ENCODE data around the gene TULP1.
"Not testable (repeated sequence)": the region's sequence is repeated elsewhere in the genome, so short reads cannot be mapped to it uniquely, and the experiment has no call there.

TULP1 gene

DNA sequence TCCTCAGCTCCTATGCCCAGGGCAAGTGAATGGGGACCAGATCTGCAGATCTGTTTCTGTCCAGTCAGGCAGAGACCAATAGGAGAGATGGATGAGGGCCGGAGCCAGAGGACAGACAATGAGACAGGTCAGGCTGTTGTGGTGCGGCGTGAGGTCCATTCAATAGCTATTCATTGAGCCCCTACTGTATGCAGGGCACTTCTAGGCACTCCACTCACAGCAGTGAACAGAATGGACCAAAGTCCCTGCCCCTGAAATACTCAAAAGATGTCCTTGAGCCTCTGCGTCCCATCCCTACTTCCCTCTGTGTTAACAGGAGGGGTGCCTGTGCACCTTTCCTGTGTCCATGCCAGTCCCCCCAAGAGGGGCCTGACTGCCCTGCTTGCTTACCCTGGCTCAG is 8.5 kb upstream of the TULP1 start:
- TF ChIP-seq ZNF274 (IDR thresholded peaks at IDR 0.05; ENCODE audit: low read depth, low read length) (no peak), SUZ12 (IDR thresholded peaks at IDR 0.05; ENCODE audit: extremely low read depth, insufficient read depth, insufficient read length) (no peak), YY1 (IDR thresholded peaks at IDR 0.05; ENCODE audit: insufficient read depth, insufficient read length) (no peak)
- Histone ChIP-seq H3K4me3 (ENCODE audit: insufficient read length, low read depth) (no peak overlapping the region), H3K9ac (ENCODE audit: insufficient read length, low read depth) (no peak overlapping the region), H3K36me3 (ENCODE audit: insufficient read depth, insufficient read length, low read length) (no peaks in the 10 kb centered on the region), H3K4me1 (ENCODE audit: insufficient read depth, insufficient read length) (peaks cover 4% of the 10 kb centered on the region), H3K27me3 (ENCODE audit: insufficient read depth, insufficient read length) (no peaks in the 10 kb centered on the region), H3K9me3 (ENCODE audit: insufficient read depth, low read length) (no peaks in the 10 kb centered on the region)
- no peak for DNase-seq (ENCODE audit: low read depth, low spot score)

DNA sequence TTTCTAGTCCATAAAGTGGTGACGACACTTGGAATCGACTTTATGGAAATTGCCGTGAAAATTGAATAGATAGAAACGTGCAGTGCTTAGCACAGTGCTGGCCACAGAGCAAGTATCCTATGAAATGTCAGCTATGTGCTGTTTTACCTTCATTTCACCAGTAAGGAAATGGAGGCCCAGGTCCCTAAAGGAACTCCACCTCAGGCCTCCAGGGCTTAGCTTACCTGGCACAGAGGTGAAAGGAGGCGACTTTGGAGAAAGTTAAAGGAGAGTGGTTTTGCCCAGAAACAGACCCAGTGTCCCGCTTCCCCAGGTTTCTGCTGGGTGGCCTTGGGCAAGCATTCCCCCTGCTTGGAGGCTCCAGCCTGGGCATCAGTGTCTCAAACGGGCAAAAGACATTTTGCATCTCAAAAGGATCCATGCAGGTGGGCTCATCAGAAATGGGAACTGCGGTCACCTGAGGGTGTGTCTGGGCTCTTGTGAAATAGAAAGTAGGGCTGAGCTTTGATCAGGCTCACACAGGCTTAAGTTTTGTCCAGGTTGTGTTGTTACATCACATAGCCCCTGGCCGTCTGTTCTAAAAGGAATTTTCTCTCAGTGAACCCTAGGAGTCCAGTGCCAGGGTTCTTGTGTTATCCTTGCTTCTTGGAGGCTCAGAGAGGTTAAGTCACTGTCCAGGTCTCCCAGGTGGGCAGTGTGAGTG is 6.8 kb upstream of the TULP1 start:
- Histone ChIP-seq H3K9ac (ENCODE audit: insufficient read length, low read depth) (no peak overlapping the region), H3K4me3 (ENCODE audit: insufficient read length, low read depth) (no peak overlapping the region), H3K4me1 (ENCODE audit: insufficient read depth, insufficient read length) (peaks cover 4% of the 10 kb centered on the region), H3K9me3 (ENCODE audit: insufficient read depth, low read length) (no peaks in the 10 kb centered on the region), H3K27me3 (ENCODE audit: insufficient read depth, insufficient read length) (no peaks in the 10 kb centered on the region), H3K36me3 (ENCODE audit: insufficient read depth, insufficient read length, low read length) (no peaks in the 10 kb centered on the region)
- no peak for DNase-seq (ENCODE audit: low read depth, low spot score)
- no peak for TF ChIP-seq SUZ12 (IDR thresholded peaks at IDR 0.05; ENCODE audit: extremely low read depth, insufficient read depth, insufficient read length)
- no peak for TF ChIP-seq ZNF274 (IDR thresholded peaks at IDR 0.05; ENCODE audit: low read depth, low read length)
- no peak for TF ChIP-seq YY1 (IDR thresholded peaks at IDR 0.05; ENCODE audit: insufficient read depth, insufficient read length)

- no peaks in the 10 kb centered on the region for H3K9me3 ChIP-seq (ENCODE audit: insufficient read depth, low read length)
- no peak for TF ChIP-seq ZNF274 (IDR thresholded peaks at IDR 0.05; ENCODE audit: low read depth, low read length)
- DNase-seq (ENCODE audit: low read depth, low spot score): no peak
- no peak overlapping the region for H3K9ac ChIP-seq (ENCODE audit: insufficient read length, low read depth)
- no peaks in the 10 kb centered on the region for H3K27me3 ChIP-seq (ENCODE audit: insufficient read depth, insufficient read length)
- no peaks in the 10 kb centered on the region for H3K36me3 ChIP-seq (ENCODE audit: insufficient read depth, insufficient read length, low read length)
- H3K4me1 ChIP-seq (ENCODE audit: insufficient read depth, insufficient read length): peaks cover 4% of the 10 kb centered on the region
- H3K4me3 ChIP-seq (ENCODE audit: insufficient read length, low read depth): no peak overlapping the region
These were observed 6.0 kb upstream of the TULP1 start for GRCh38 chr6:35518566-35519312.

- not testable (repeated sequence) for H3K9ac ChIP-seq (ENCODE audit: insufficient read length, low read depth); H3K27me3 ChIP-seq (ENCODE audit: insufficient read depth, insufficient read length); DNase-seq (ENCODE audit: low read depth, low spot score); H3K36me3 ChIP-seq (ENCODE audit: insufficient read depth, insufficient read length, low read length); H3K4me1 ChIP-seq (ENCODE audit: insufficient read depth, insufficient read length); H3K9me3 ChIP-seq (ENCODE audit: insufficient read depth, low read length); H3K4me3 ChIP-seq (ENCODE audit: insufficient read length, low read depth)
These were observed 5.3 kb upstream of the TULP1 start for GRCh38 chr6:35517978-35518377.

DNA sequence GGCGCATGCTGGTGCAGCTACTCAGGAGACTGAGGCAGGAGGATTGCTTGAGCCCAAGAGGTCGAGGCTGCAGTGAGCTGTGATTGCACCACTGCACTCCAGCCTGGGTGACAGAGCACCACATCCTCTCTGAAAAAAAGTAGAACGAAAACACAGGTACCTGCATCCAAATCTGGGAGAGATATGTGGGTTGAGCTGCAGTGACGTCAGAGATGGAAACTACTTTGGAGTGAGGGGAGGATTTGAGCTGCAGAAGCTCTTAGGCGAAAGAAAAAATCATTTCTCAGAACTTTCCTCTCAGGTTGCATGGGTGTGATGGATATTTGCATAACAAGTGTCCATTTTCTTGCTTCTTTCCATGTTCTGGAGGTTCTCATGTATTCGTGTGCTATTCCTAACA is 4.0 kb upstream of the TULP1 start:
- peaks cover 2% of the 10 kb centered on the region for H3K4me1 ChIP-seq (ENCODE audit: insufficient read depth, insufficient read length)

DNA sequence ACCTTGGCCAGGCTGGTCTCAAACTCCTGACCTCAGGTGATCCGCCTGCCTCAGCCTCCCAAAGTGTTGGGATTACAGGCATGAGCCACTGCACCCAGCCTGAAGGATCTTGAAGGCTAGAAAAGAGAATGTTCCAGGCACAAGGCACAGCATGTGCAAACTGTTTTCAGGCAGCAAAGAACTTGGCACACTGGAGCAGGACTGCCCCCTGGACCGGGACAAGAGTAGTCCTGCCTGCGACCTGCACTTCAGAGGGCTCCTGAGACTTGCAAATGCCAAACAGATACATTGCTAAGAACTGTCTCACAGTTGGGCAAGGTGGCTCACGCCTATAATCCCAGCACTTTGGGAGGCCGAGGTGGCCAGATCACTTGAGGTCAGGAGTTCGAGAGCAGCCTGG is 3.2 kb upstream of the TULP1 start:
- H3K36me3 ChIP-seq (ENCODE audit: insufficient read depth, insufficient read length, low read length); H3K9ac ChIP-seq (ENCODE audit: insufficient read length, low read depth); DNase-seq (ENCODE audit: low read depth, low spot score); H3K4me3 ChIP-seq (ENCODE audit: insufficient read length, low read depth); H3K27me3 ChIP-seq (ENCODE audit: insufficient read depth, insufficient read length); H3K9me3 ChIP-seq (ENCODE audit: insufficient read depth, low read length); H3K4me1 ChIP-seq (ENCODE audit: insufficient read depth, insufficient read length): not testable (repeated sequence)

More for the DNA sequence above, 4.0 kb upstream of the TULP1 start:
- Histone ChIP-seq H3K9me3 (ENCODE audit: insufficient read depth, low read length) (no peaks in the 10 kb centered on the region), H3K27me3 (ENCODE audit: insufficient read depth, insufficient read length) (no peaks in the 10 kb centered on the region), H3K4me3 (ENCODE audit: insufficient read length, low read depth) (no peak overlapping the region), H3K36me3 (ENCODE audit: insufficient read depth, insufficient read length, low read length) (no peaks in the 10 kb centered on the region), H3K9ac (ENCODE audit: insufficient read length, low read depth) (no peak overlapping the region)
- TF ChIP-seq YY1 (IDR thresholded peaks at IDR 0.05; ENCODE audit: insufficient read depth, insufficient read length) (no peak), SUZ12 (IDR thresholded peaks at IDR 0.05; ENCODE audit: extremely low read depth, insufficient read depth, insufficient read length) (no peak), ZNF274 (IDR thresholded peaks at IDR 0.05; ENCODE audit: low read depth, low read length) (no peak)
- DNase-seq (ENCODE audit: low read depth, low spot score): no peak

DNA sequence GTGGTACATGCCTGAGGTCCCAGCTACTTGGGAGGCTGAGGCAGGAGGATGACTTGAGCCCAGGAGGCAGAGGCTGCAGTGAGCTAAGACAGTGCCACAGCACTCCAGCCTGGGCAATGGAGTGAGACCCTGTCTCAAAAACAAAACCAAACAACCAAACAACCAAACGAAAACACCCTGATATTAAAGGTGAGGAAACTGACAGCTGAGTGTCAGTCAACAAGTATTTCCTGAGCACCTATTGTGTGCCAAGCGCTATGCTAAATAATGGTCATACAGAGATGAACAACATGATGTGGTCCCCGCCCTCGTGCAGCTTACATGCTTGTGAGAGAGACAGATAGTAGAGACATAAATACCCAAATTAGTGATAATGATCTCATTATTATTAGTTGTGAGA is 1.9 kb upstream of the TULP1 start:
- H3K4me3 ChIP-seq (ENCODE audit: insufficient read length, low read depth): no peak overlapping the region

More for the DNA sequence above, 1.9 kb upstream of the TULP1 start:
- no peak for DNase-seq (ENCODE audit: low read depth, low spot score)
- H3K27me3 ChIP-seq (ENCODE audit: insufficient read depth, insufficient read length): no peaks in the 10 kb centered on the region
- H3K4me1 ChIP-seq (ENCODE audit: insufficient read depth, insufficient read length): peaks cover 2% of the 10 kb centered on the region
- no peaks in the 10 kb centered on the region for H3K36me3 ChIP-seq (ENCODE audit: insufficient read depth, insufficient read length, low read length)
- H3K9ac ChIP-seq (ENCODE audit: insufficient read length, low read depth): no peak overlapping the region
- no peaks in the 10 kb centered on the region for H3K9me3 ChIP-seq (ENCODE audit: insufficient read depth, low read length)
- TF ChIP-seq ZNF274 (IDR thresholded peaks at IDR 0.05; ENCODE audit: low read depth, low read length) (no peak), SUZ12 (IDR thresholded peaks at IDR 0.05; ENCODE audit: extremely low read depth, insufficient read depth, insufficient read length) (no peak)
